GM10248 (cell line): ENCODE measurements around the gene THOP1.

Source experiments
- CTCF ChIA-PET: fragments of 300-600 bp; sonication (Branson Sonifier 250); formaldehyde crosslinking; extraction: SDS; loops from one replicate; lab custom pipeline; 2021; ENCODE audit warnings: antibody characterized with exemption; lab: Yijun Ruan, JAX
- POLR2A ChIA-PET: fragments of 350-650 bp; sonication (Branson Sonifier 250); formaldehyde crosslinking; extraction: SDS; loops from one replicate; lab custom pipeline; 2020; ENCODE audit warnings: antibody characterized with exemption; lab: Yijun Ruan, JAX
- DNase-seq: peaks from one replicate; pipeline ENCODE4 v3.0.0; 2012; ENCODE audit errors: extremely low spot score
- TF ChIP-seq, protein P1 (sequence below): IDR thresholded peaks from 2 replicates; pipeline ENCODE4 v1.5.1; 2012; ENCODE audit warnings: mild to moderate bottlenecking, low read depth; ENCODE audit errors: extremely low read depth, missing control alignments, control extremely low read depth

The THOP1 gene

DNA sequence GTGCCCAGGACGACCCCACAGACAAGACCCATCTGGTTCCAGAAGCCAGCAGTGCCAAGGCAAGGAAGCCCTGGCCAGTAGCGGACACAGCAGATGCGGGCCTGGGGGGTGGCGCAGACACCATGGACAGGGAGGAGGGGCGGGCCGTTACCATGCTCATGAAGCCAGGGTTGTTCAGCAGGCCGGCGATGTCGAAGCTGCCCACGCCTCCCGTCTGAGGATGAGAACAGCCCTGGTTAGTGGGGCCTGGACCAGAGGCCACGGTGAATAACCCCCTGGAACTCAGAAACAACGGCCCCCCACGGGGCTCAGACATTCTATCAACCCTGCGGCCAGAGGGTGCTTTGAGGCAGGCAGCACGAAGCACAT, 24.0 kb upstream of the THOP1 start:
- TF ChIP-seq, protein P1, sequence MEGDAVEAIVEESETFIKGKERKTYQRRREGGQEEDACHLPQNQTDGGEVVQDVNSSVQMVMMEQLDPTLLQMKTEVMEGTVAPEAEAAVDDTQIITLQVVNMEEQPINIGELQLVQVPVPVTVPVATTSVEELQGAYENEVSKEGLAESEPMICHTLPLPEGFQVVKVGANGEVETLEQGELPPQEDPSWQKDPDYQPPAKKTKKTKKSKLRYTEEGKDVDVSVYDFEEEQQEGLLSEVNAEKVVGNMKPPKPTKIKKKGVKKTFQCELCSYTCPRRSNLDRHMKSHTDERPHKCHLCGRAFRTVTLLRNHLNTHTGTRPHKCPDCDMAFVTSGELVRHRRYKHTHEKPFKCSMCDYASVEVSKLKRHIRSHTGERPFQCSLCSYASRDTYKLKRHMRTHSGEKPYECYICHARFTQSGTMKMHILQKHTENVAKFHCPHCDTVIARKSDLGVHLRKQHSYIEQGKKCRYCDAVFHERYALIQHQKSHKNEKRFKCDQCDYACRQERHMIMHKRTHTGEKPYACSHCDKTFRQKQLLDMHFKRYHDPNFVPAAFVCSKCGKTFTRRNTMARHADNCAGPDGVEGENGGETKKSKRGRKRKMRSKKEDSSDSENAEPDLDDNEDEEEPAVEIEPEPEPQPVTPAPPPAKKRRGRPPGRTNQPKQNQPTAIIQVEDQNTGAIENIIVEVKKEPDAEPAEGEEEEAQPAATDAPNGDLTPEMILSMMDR = no peak
- CTCF ChIA-PET = no interaction called here
- POLR2A ChIA-PET = no interaction called here
- no peak for DNase-seq

DNA sequence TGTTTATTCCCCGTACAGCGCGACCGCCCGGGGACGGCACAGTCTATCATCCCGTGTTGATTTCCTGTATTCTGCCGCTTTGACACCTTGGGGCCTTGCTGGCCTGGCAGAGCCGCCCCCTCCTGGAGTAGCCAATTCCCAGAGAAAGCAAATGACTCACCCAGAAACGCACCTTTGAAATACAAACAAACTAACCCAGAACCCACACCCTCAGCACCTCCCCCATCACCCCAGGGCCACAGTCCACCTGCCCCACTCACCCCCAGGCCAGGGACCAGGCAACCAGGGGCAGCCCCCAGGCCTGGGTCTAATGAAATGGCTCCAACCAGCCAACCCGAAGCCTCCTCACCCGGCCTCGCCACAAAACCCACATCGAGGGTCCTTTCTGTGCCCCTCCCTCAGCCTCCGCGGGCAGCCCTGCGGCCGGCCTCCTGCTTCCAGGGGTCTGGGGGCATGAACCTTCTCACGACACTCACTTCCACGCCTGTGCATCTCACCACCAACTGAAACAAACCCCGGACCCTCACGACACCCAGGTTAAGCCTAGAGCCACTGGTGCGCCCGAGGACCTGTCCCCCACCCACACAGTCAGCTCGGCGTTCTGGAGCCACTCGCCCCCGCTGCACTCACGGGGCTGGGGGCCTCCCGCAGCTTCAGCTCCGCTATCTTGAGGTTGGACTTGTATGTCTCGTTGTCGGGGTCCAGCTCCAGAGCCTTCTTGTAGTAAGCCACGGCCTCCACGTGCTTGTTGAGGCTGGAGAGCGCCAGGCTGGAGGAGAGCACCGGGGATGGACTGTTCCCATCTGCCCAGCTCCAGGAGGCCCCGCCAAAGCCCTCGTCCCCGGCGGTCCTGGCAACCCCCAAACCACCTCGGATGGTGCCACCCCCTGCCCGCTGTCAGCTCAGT, 23.2 kb upstream of the THOP1 start:
- ChIA-PET CTCF (interaction anchor here (0.8 to 1.0 kb wide), 2 partner anchors 12 to 109 kb away, joined by 3 to 4 read pairs; no protein-coding TSS in a partner anchor), POLR2A (no interaction called here)
- TF ChIP-seq, protein P1 = no peak
- DNase-seq = no peak

DNA sequence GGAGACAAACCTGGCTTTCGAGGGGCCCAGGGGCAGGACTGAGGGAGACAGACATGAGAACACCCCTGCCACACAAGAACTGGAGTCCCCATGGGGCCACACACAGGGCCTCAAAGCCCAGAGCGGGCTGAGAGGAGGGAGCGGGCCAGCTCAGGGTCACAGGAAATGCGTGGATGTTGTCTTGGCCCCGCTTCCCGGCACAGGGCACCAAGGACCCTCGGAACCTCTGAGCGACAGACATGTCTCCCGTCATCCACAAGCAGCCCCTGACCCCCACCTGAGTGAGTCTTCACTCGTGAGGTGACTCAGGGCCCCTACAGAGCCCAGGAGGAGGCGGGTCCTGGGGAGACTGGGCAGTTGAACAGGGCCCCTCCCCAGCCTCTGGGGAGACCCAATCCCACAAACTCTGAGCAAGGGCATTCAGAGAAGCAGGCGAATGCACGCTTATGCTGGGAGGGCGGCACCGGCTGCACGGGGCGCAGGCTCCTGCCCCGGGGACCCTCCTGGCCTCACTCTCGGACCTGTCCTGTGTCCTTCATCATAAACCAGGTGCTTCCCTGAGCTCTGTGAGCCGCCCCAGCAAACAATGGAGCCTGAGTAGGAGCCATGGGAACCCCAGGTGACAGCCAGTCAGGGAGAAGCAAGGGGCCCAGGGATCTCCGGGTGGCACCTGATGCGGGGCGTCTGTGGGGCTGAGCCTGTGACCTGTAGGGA, 22.4 kb upstream of the THOP1 start:
- TF ChIP-seq, protein P1 = no peak
- ChIA-PET CTCF (interaction anchor here (0.8 to 1.2 kb wide), 3 partner anchors 13 to 110 kb away, joined by 3 to 4 read pairs (median 4); no protein-coding TSS in a partner anchor), POLR2A (no interaction called here)
- DNase-seq = no peak

DNA sequence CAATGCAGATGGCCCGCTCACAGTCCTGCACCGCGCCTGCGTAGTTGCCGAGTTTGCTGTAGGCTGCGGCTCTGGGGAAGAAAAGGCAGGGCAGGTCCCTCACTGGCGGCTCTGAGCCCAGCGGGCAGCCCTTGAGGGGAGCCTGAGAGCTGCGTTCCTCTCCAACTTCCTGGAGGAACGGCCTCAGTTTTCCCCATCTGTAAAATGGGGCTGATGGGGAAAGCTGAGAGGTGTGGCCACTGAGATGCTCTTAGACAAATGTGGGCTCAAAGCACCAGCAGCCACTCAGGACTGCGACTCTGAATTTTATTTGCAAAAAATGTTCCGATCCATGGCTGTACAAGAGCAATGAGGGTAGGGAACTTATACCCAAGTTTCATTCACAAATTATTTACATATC, 21.6 kb upstream of the THOP1 start:
- ChIA-PET CTCF (interaction anchor here (1.2 kb wide), 1 partner anchor 14 kb away, joined by 4 read pairs; no protein-coding TSS in a partner anchor), POLR2A (no interaction called here)
- DNase-seq = no peak
- TF ChIP-seq, protein P1 = no peak

DNA sequence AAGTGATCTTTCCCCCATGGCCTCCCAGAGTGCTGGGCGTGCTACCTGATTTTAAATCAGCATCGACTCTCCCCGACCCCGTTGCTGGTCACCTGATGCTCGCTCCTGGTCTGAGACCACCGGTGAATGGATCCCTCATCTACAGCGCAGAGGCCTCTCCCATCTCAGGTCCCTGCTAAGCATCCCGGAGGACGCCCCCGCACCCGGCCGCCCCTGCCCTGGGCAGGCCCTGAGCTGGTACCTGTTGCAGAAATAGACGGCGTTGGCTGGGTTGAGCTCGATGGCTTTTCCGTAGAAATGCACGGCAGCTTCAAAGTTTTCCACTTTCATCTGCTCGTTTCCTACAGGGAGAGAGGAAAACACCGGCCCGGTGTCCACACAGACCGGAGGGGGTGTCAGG, 20.4 kb upstream of the THOP1 start:
- no peak for DNase-seq
- POLR2A ChIA-PET = no interaction called here
- TF ChIP-seq, protein P1 = no peak
- CTCF ChIA-PET = interaction anchor here (1.0 kb wide), 1 partner anchor 15 kb away, joined by 4 read pairs; no protein-coding TSS in a partner anchor

DNA sequence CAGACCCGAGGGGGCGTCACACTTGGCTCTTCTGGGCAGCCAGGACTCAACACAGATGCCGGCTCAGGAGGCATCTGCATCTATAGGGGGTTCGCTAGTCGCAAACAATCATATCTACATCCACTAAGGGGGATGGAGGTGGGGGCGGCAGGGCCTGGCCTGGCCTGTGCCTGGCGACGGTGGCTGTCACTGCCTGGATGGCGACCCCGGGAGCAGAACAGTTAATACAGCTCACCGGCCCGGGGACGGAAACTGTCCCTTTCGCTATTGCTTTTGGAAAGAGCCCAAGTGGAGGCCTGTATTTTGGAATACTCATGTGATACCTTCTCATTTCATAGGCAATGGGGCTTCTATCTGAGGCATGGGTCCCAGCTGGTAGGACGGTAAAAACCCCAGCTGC, 19.9 kb upstream of the THOP1 start:
- DNase-seq = no peak
- CTCF ChIA-PET = interaction anchor here (1.0 kb wide), 1 partner anchor 16 kb away, joined by 4 read pairs; no protein-coding TSS in a partner anchor
- POLR2A ChIA-PET = no interaction called here
- TF ChIP-seq, protein P1 = no peak
